HL-60/S4 treated with phorbol 12-myristate 13-acetate at 8.2 ng/mL for 4 days and 3 days (cell line): ENCODE data around the gene ERVH48-1.
"Not testable (repeated sequence)": the region's sequence is repeated elsewhere in the genome, so short reads cannot be mapped to it uniquely, and the experiment has no call there.

ENCODE experiments used
- in situ Hi-C: fragments of 300-500 bp; cut with MboI; formaldehyde crosslinking; loops from 2 replicates; pipeline ENCODE4 v1.15.0; 2022; ENCODE audit warnings: low sequenced_read_pairs

The ERVH48-1 gene

GRCh38 chr21:42939582-42940413 lies 14.4 kb upstream of the ERVH48-1 start:
- in situ Hi-C loops = no loop called here

- in situ Hi-C loops = not testable (repeated sequence)
Measured at GRCh38 chr21:42938606-42938995, 13.2 kb upstream of the ERVH48-1 start.

- in situ Hi-C loops = no loop called here
Measured at GRCh38 chr21:42937960-42938605, 12.7 kb upstream of the ERVH48-1 start.

DNA sequence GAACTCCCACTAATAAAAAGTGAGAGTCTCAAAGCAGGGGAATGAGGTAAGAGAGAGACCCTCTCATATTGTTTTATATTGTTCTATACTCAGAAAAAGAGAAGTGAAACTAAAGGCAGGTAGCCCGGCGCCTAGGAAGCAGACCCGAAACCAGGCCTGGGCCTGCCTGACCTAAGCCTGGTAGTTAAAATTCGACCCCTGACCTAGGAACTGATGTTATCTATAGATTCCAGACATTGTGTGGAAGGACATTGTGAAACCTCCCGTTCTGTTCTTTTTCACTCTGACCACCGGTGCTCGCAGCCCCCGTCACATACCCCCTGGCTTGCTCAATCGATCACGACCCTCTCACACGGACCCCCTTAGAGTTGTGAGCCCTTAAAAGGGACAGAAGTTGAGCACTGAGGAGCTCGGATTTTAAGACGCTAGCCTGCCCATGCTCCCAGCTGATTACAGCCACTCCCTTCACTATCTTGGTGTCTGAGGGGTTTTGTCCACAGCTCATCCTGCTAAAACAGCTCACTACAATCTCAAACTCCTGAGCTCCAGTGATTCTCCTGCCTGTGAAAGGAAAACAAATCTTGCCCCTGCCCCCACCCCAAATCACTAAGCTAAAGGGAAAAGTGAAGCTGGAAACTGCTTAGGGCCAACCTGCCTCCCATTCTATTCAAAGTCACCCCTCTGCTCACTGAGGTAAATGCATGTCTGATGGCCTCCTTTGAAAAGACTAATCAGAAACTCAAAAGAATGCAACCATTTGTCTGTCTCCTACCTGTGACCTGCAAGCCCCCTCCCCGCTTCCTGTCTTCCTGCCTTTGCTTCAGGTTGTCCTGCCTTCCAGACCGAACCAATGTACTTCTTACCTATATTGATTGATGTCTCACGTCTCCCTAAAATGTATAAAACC lies 11.9 kb upstream of the ERVH48-1 start:
- in situ Hi-C loops = not testable (repeated sequence)

DNA sequence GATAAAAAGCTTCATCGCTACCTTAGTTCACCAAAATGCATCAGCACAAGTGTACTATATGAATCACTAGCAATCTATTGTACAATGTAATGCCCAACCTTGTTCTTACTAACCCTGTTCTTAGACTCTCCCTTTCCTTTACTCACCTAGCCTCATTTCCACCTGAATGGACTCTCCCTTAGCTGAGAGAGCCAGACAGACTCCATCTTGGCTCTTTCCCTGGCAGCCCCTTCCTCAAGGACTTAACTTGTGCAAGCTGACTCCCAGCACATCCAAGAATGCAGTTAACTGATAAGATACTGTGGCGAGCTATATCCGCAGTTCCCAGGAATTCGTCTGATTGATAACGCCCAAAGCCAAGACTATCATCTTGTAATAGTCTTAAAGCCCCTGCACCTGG lies 10.9 kb upstream of the ERVH48-1 start:
- in situ Hi-C loops = not testable (repeated sequence)

DNA sequence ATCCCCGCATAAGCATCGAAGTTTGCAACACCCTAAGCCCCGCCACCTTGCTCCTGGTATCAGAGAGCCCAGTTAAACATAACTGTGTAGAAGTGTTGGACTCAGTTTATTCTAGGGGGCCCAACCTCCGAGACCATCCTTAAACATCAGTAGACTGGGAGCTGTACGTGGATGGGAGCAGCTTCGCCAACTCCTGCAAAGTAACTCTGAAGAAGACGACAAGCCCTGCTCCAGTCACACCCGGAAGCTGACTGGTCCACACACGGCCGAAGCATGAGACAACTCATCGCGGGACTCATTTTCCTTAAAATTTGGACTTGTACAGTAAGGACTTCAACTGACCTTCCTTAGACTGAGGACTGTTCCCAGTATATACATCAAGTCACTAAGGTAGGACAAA lies 8.5 kb upstream of the ERVH48-1 start:
- in situ Hi-C loops = not testable (repeated sequence)

DNA sequence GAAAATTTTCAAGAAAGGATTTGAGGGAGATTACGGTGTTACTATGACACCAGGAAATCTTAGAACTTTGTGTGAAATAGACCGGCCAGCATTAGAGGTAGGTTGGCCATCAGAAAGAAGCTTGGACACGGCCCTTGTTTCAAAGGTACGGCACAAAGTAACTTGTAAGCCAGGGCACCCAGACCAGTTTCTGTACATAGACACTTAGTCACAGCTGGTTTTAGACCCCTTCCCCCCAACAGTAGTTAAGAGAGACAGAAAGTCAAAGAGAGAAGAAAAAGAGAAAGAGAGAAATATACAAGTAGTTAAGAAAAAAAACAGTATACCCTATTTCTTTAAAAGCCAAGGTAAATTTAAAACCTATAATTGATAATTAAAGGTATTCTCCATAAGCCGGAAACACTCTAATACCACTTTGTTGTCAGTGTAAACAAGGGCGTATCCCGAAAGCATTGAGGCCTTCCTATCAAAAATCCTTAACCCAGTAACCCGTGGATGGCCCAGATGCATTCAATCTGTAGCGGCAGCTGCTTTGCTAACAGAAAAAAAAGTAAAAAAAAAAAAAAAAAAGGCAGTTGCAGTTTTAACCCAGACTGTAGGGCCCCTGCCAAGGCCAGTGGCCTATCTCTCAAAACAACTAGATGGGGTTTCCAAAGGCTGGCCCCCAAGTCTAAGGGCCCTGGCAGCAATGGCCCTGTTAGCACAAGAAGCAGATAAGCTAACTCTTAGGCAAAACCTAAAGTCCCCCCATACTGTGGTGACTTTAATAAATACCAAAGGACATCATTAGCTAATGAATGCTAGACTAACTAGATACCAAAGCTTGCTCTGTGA lies 7.9 kb upstream of the ERVH48-1 start:
- in situ Hi-C loops = not testable (repeated sequence)

GRCh38 chr21:42932378-42933136 lies 7.1 kb upstream of the ERVH48-1 start:
- in situ Hi-C loops = not testable (repeated sequence)

DNA sequence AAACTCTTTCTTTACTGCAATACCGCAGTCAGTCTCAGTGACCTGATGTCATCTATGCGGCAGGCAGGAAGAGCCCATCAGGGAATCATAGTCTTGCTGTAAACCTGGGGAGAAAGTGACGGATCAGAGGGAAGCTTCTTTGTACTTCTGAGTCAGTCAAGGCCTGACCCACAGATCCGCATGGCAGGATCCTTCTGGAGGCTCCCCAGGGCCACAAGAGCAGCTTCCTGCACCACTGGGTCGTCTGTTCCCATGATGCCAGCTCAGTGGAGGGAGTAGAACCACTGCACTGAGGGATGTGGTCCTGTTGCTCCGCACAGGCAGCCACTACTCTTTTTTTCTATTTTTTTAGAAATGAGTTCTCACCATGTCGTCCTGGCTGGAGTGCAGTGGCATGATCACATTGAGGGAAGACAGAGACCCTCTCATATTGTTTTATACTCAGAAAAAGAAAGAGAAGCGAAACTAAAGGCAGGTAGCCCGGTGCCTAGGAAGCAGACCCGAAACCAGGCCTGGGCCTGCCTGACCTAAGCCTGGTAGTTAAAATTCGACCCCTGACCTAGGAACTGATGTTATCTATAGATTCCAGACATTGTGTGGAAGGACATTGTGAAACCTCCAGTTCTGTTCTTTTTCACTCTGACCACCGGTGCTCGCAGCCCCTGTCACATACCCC lies 6.3 kb upstream of the ERVH48-1 start:
- in situ Hi-C loops = no loop called here

GRCh38 chr21:42929969-42930368 lies 4.5 kb upstream of the ERVH48-1 start:
- in situ Hi-C loops = no loop called here

DNA sequence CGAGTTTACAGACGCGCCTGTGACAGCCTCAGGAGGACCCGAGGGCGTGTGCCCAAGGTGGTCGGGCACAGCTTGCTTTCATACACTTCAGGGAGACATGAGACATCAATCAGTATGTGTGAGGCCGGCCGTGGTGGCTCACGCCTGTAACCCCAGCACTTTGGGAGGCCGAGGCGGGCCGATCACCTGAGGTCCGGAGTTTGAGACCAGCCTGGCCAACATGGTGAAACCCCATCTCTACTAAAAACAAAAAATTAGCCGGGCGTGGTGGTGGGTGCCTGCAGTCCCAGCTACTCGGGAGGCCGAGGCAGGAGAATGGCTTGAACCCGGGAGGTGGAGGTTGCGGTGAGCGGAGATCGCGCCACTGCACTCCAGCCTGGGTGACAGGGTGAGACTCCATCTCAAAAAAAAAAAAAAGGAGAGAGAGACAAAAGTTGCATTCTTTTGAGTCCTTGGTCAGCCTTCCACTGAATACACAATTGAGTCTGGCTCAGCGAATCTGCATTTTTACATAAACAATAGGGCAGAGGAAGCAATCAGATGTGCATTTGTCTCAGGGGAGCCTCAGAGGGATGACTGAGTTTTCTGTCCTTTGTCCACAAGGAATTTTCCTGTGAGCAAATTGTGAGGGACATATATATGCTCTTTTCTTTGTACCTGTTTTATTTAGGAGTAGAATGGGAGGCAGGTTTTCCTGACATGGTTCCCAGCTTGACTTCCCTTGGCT lies 2.2 kb upstream of the ERVH48-1 start:
- in situ Hi-C loops = not testable (repeated sequence)

- in situ Hi-C loops = no loop called here
Measured at GRCh38 chr21:42924433-42924751, 1.0 kb downstream of the ERVH48-1 start.

DNA sequence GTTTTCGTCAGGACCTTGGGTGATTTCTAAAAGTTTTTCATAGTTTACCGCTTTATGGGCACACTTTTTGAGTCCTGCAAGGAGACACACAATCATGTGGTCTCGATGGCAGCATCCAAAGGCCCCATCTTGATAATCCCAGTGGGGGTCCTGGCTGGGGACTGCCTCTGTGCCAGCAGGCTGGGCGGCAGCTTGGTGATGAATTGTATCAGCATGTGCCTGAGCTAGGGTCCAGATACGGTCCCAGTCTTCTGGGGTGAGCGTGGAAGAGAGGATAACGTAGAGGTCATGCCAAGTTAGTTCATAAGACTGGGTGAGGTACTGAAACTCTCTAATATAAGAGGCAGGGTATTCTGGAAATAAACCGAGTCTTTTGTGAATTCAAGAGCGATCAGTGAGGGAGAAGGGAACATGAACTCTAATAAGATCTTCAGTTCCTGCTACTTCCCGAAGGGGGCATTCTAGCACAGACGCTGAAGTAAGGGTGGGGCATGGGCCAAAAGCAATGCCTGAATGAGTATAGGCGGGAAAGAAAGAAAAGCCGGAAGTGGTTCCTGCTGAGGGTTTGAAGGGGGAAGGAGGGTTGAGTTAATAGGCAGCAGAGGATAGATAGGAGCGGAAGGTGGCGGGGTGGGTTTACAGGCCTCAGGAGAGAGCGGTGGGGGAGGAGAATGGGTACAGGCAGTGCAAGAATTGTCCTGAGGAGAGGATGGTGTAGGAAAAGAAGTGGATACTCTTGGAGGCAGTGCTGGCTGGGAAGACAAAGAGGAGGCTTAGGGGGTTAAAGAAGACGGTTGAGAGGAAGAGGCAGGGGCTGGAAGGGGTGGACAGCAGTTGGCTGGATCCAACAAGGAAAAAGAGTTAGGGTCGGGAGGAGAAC lies 1.6 kb downstream of the ERVH48-1 start:
- in situ Hi-C loops = no loop called here

GRCh38 chr21:42922918-42923317 lies 2.5 kb downstream of the ERVH48-1 start:
- in situ Hi-C loops = no loop called here

GRCh38 chr21:42921927-42922326 lies 3.5 kb downstream of the ERVH48-1 start:
- in situ Hi-C loops = no loop called here

- in situ Hi-C loops = no loop called here
Measured at GRCh38 chr21:42918291-42918690, 7.1 kb downstream of the ERVH48-1 start.

DNA sequence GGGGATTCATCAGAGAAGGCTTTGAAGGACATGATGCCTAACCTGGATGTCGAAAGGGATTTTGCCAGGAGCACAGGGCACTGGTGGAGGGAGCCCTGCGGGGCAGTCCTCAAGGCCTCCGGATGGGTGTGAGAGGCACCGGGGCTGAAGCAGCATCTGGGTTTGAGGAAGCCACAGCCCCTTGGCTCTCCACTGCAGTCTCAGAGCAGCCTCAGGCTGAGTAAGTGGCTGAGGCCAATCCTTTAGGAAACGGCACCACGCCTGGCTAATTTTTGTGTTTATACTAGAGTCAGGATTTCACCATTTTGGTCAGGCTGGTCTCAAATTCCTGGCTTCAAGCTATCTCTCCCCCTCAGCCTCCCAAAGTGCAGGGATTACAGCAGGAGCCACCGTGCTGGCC lies 12.0 kb downstream of the ERVH48-1 start:
- in situ Hi-C loops = no loop called here

DNA sequence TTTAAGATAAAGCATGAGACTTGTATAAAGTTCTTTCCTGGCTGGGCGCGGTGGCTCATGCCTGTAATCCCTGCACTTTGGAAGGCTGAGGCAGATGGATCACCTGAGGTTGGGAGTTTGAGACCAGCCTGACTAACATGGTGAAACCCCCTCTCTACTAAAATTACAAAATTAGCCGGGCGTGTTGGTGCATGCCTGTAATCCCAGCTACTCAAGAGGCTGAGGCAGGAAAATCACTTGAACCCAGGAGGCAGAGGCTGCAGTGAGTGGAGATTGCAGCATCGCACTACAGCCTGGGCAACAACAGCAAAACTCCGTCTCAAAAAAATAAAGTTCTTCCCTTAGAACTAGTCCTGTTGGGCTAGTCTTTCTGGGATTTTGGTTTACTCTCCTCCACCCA lies 13.5 kb downstream of the ERVH48-1 start:
- in situ Hi-C loops = not testable (repeated sequence)
